H1 (cell line): ENCODE results near the gene OR2M4. TPM values are rescaled to one million over a fixed set of nuclear protein-coding genes. Genes with fewer than 3 reads are reported as not detected.

Source experiments
- CTCF ChIA-PET: fragments of 300-600 bp; sonication (Branson Sonifier 250); formaldehyde crosslinking; loops from one replicate; lab custom pipeline; 2021; ENCODE audit not compliant: partially characterized antibody; lab: Charles Lee
- POLR2A ChIA-PET: fragments of 300-600 bp; sonication (Branson Sonifier 250); formaldehyde crosslinking; loops from one replicate; lab custom pipeline; 2021; ENCODE audit warnings: inconsistent platforms; ENCODE audit not compliant: partially characterized antibody; lab: Charles Lee
- DNase-seq, 2 experiments: peaks; one replicate each; pipeline versions ENCODE4 v3.0.0 to v3.0.0-alpha.2; 2010 to 2022; ENCODE audit warnings: low spot score in 2 of 2, low read depth in 1 of 2, mixed read lengths in 1 of 2
- FAIRE-seq: peaks from 2 replicates; lab custom pipeline; 2011; peaks lifted over from hg19 to GRCh38; lab: Jason Lieb, UNC
- H2AFZ ChIP-seq: 2 replicates; pipeline ENCODE4 v1.8.1; 2012; ENCODE audit warnings: low read length, inconsistent platforms
- H2AK5ac ChIP-seq: 2 replicates; pipeline ENCODE4 v1.6.1; 2013; ENCODE audit warnings: low read depth, low read length
- H2BK120ac ChIP-seq: replicated peaks from 2 replicates; pipeline ENCODE3; 2013; ENCODE audit warnings: low read depth, low read length, inconsistent platforms
- H2BK12ac ChIP-seq: 2 replicates; pipeline ENCODE4 v1.6.1; 2013; ENCODE audit warnings: low read depth, low read length
- H2BK15ac ChIP-seq: 2 replicates; pipeline ENCODE4 v1.6.1; 2013; ENCODE audit warnings: low read length
- H2BK20ac ChIP-seq: 2 replicates; pipeline ENCODE4 v1.6.1; 2013; ENCODE audit warnings: low read length
- H2BK5ac ChIP-seq: 2 replicates; pipeline ENCODE4 v1.6.1; 2013; ENCODE audit warnings: low read depth, low read length
- H3K14ac ChIP-seq: 2 replicates; pipeline ENCODE4 v1.6.1; 2013; ENCODE audit warnings: inconsistent platforms; ENCODE audit not compliant: insufficient read length
- H3K18ac ChIP-seq: 2 replicates; pipeline ENCODE4 v1.6.1; 2013; ENCODE audit warnings: low read length; ENCODE audit errors: extremely low read depth
- H3K23ac ChIP-seq: 2 replicates; pipeline ENCODE4 v1.6.1; 2013; ENCODE audit warnings: inconsistent platforms; ENCODE audit not compliant: insufficient read length
- H3K23me2 ChIP-seq: 2 replicates; pipeline ENCODE4 v1.6.1; 2013; ENCODE audit warnings: low read depth, low read length
- H3K27ac ChIP-seq: 2 replicates; pipeline ENCODE4 v1.6.1; 2011; ENCODE audit warnings: low read depth, low read length, inconsistent platforms
- H3K27me3 ChIP-seq, 4 experiments: replicated peaks in 1 of 4; 1 replicate in 1 of 4; 2 replicates in 3 of 4; pipeline versions ENCODE4 v1.6.1 to v1.8.1; 2011 to 2013; ENCODE audit warnings: low read length in 3 of 4, mild to moderate bottlenecking in 3 of 4, inconsistent platforms in 2 of 4, mixed read lengths in 2 of 4, moderate library complexity in 1 of 4; ENCODE audit not compliant: control insufficient read depth in 3 of 4, insufficient read depth in 3 of 4; ENCODE audit errors: extremely low read depth in 1 of 4
- H3K36me3 ChIP-seq, 4 experiments: 2 replicates each; pipeline versions ENCODE4 v1.6.1 to v1.8.1; 2011 to 2013; ENCODE audit warnings: mild to moderate bottlenecking in 4 of 4, low read length in 3 of 4, moderate library complexity in 2 of 4, control low read depth in 1 of 4, inconsistent platforms in 1 of 4; ENCODE audit not compliant: insufficient read depth in 4 of 4, control insufficient read depth in 2 of 4
- H3K4ac ChIP-seq: replicated peaks from 2 replicates; pipeline ENCODE3; 2013; ENCODE audit warnings: low read length, low read depth, mixed read lengths, inconsistent platforms; ENCODE audit not compliant: insufficient read length
- H3K4me1 ChIP-seq, 4 experiments: replicated peaks in 1 of 4; 1 replicate in 1 of 4; 2 replicates in 3 of 4; pipeline versions ENCODE4 v1.6.1 to v1.8.1; 2011 to 2013; ENCODE audit warnings: low read length in 3 of 4, inconsistent platforms in 2 of 4, mixed read lengths in 1 of 4; ENCODE audit not compliant: insufficient read depth in 4 of 4, control insufficient read depth in 3 of 4
- H3K4me2 ChIP-seq, 2 experiments: 2 replicates each; pipeline versions ENCODE4 v1.6.1 to v1.8.1; 2011 to 2013; ENCODE audit warnings: low read depth in 2 of 2, low read length in 2 of 2, control low read depth in 1 of 2, inconsistent platforms in 1 of 2, mild to moderate bottlenecking in 1 of 2; ENCODE audit not compliant: insufficient read depth in 1 of 2
- H3K4me3 ChIP-seq, 4 experiments: fragments of 200-600, 300-600 bp in 1 of 4; sonication (generic), shearing (Covaris generic), sonication (Bioruptor Twin) in 1 of 4; 2 replicates each; pipeline versions ENCODE4 v1.5.1 to v1.8.1; 2011 to 2016; ENCODE audit warnings: low read length in 4 of 4, low read depth in 3 of 4, control low read depth in 2 of 4, inconsistent platforms in 2 of 4, mild to moderate bottlenecking in 2 of 4, mixed read lengths in 1 of 4, moderate library complexity in 1 of 4; ENCODE audit not compliant: insufficient read depth in 2 of 4; ENCODE audit errors: extremely low read depth in 1 of 4
- H3K56ac ChIP-seq: replicated peaks from 2 replicates; pipeline ENCODE3; 2013; ENCODE audit warnings: low read depth, mild to moderate bottlenecking, mixed read lengths, low read length, inconsistent platforms; ENCODE audit not compliant: insufficient read length
- H3K79me1 ChIP-seq: 2 replicates; pipeline ENCODE4 v1.6.1; 2013; ENCODE audit warnings: low read depth, low read length, control low read depth
- H3K79me2 ChIP-seq, 2 experiments: 2 replicates each; pipeline versions ENCODE4 v1.6.1 to v1.8.1; 2012 to 2013; ENCODE audit warnings: low read length in 2 of 2, mild to moderate bottlenecking in 2 of 2, inconsistent platforms in 1 of 2; ENCODE audit not compliant: insufficient read depth in 2 of 2, control insufficient read depth in 1 of 2
- H3K9ac ChIP-seq, 4 experiments: replicated peaks in 1 of 4; 1 replicate in 1 of 4; 2 replicates in 3 of 4; pipeline versions ENCODE4 v1.6.1 to v1.8.1; 2011 to 2013; ENCODE audit warnings: low read depth in 3 of 4, low read length in 3 of 4, control low read depth in 2 of 4, mild to moderate bottlenecking in 2 of 4, moderate library complexity in 2 of 4, inconsistent platforms in 1 of 4; ENCODE audit errors: extremely low read depth in 1 of 4
- H3K9me3 ChIP-seq, 2 experiments: 2 replicates each; pipeline versions ENCODE4 v1.6.1 to v1.8.1; 2012 to 2013; ENCODE audit warnings: mild to moderate bottlenecking in 2 of 2, moderate library complexity in 2 of 2, control low read depth in 1 of 2, inconsistent platforms in 1 of 2, low read depth in 1 of 2, low read length in 1 of 2, mixed read lengths in 1 of 2; ENCODE audit not compliant: insufficient read depth in 2 of 2
- H4K20me1 ChIP-seq, 2 experiments: replicated peaks in 1 of 2; 2 replicates each; pipeline versions ENCODE3 to v1.8.1; 2011 to 2013; ENCODE audit warnings: inconsistent platforms in 2 of 2, low read length in 2 of 2, mild to moderate bottlenecking in 1 of 2; ENCODE audit not compliant: insufficient read depth in 2 of 2, control insufficient read depth in 1 of 2
- H4K5ac ChIP-seq: 2 replicates; pipeline ENCODE4 v1.6.1; 2013; ENCODE audit warnings: low read length, low read depth, mixed read lengths, inconsistent platforms; ENCODE audit not compliant: insufficient read length
- H4K8ac ChIP-seq: 2 replicates; pipeline ENCODE4 v1.8.0; 2013; ENCODE audit warnings: mild to moderate bottlenecking, moderate library complexity, low read length, inconsistent platforms; ENCODE audit not compliant: insufficient read depth; ENCODE audit errors: extremely low read depth
- H4K91ac ChIP-seq: replicated peaks from 2 replicates; pipeline ENCODE3; 2013; ENCODE audit warnings: low read length, mixed read lengths, inconsistent platforms; ENCODE audit not compliant: insufficient read length
- WGBS, 2 experiments: shearing (Covaris generic) in 1 of 2; methylation state at CpG; one replicate each; pipeline versions ENCODE4 v1.1.6 to v1.1.7; 2013 to 2015; ENCODE audit warnings: low lambda C conversion rate in 2 of 2, mixed read lengths in 2 of 2, inconsistent platforms in 1 of 2, low coverage in 1 of 2, missing lambda C conversion rate in 1 of 2; ENCODE audit not compliant: insufficient replicate concordance in 2 of 2, insufficient coverage in 1 of 2, insufficient read length in 1 of 2; ENCODE audit errors: extremely low coverage in 1 of 2, missing lambda C conversion rate in 1 of 2; 5-methylcytosine and 5-hydroxymethylcytosine counted together
- polyA plus RNA-seq, 7 experiments: library from polyadenylated mRNA; depleted of rRNA in 3 of 7; stranded (reverse) in 5 of 7; unstranded in 2 of 7; fragments of >200 nt in 5 of 7; fragments of 200-250 nt in 2 of 7; gene quantifications; 1 replicate in 5 of 7; 2 replicates in 1 of 7; 4 replicates in 1 of 7; pipeline versions ENCODE4 v1.2.1 to v1.2.3, GENCODE V29; 2011 to 2013; ENCODE audit warnings: missing spikeins in 2 of 7, mixed read lengths in 2 of 7
- total RNA-seq: library from RNA; stranded (reverse); fragmentation: NEBNext Ultra II Directional; extraction: Animal tissue kit (Norgen Biotek cat#: 25700); gene quantifications from 2 replicates; pipeline ENCODE4 v1.2.1, GENCODE V29; 2021
- TF ChIP-seq, protein P1 (sequence below), 3 experiments: IDR thresholded peaks; 1 replicate in 2 of 3; 2 replicates in 1 of 3; pipeline versions ENCODE4 v1.5.1 to v1.6.1; 2011; ENCODE audit warnings: low read length in 3 of 3, mild to moderate bottlenecking in 3 of 3, inconsistent platforms in 2 of 3, low read depth in 1 of 3, moderate library complexity in 1 of 3; ENCODE audit not compliant: insufficient read depth in 1 of 3; ENCODE audit errors: control extremely low read depth in 1 of 3

Gene OR2M4
- total and polyA plus RNA-seq, 2 of the 8 experiments (the other 6 are each of a cell fraction or from before 2014, with no cell fraction given): not detected

DNA sequence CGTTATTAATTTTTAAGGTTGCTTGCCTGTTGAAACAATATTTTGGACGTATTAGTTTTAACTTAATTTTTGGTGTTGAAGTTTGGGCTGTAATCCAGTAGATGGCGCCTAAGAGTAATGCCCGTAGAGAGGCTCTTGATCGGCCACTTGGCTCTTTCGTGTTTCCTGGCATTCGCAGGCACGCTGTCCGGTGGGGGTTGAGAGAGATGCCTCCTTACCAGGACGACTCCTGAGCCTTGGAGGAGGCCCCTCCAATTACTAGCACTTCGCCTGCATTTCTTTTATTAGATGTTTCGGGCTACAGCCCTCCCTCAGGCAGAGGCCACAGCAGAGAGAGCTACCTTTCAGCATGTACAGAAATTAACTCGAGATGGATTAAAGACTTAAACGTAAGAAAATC is 12.0 kb downstream of the OR2M4 start:
- Histone ChIP-seq H3K36me3 (no peaks in the 10 kb centered on the region), H4K5ac (no peak overlapping the region), H4K8ac (no peak overlapping the region), H4K91ac (no peak overlapping the region), H3K18ac (no peak overlapping the region), H2BK12ac (no peak overlapping the region), H3K23ac (no peak overlapping the region), H2AFZ (no peak overlapping the region), H3K4ac (no peak overlapping the region), H2BK120ac (no peak overlapping the region), H3K79me2 (no peaks in the 10 kb centered on the region), H3K9ac (no peak overlapping the region), H3K79me1 (no peaks in the 10 kb centered on the region), H2AK5ac (no peak overlapping the region), H4K20me1 (no peaks in the 10 kb centered on the region), H2BK15ac (no peak overlapping the region), H3K4me3 (no peak overlapping the region), H3K56ac (no peak overlapping the region), H3K4me1 (no peaks in the 10 kb centered on the region), H2BK5ac (no peak overlapping the region), H3K23me2 (no peaks in the 10 kb centered on the region), H3K27ac (no peak overlapping the region), H3K14ac (no peak overlapping the region), H2BK20ac (no peak overlapping the region), H3K4me2 (no peak overlapping the region), H3K27me3 (no peaks in the 10 kb centered on the region), H3K9me3 (peaks cover 47 to 57% of the 10 kb centered on the region in 2 experiments)
- FAIRE-seq: no peak
- CTCF ChIA-PET: interaction anchor here (0.6 to 1.4 kb wide), 5 partner anchors 9 to 156 kb away, joined by 3 to 4 read pairs (median 3); no protein-coding TSS in a partner anchor
- POLR2A ChIA-PET: no interaction called here
- peak in 1 of 2 experiments; percentile 42 for DNase-seq
- 54% methylated on average over 14 of the region's 14 CpGs; no CpG with 5 or more reads in 1 of the 2 experiments for WGBS, 2 experiments
- TF ChIP-seq, protein P1, sequence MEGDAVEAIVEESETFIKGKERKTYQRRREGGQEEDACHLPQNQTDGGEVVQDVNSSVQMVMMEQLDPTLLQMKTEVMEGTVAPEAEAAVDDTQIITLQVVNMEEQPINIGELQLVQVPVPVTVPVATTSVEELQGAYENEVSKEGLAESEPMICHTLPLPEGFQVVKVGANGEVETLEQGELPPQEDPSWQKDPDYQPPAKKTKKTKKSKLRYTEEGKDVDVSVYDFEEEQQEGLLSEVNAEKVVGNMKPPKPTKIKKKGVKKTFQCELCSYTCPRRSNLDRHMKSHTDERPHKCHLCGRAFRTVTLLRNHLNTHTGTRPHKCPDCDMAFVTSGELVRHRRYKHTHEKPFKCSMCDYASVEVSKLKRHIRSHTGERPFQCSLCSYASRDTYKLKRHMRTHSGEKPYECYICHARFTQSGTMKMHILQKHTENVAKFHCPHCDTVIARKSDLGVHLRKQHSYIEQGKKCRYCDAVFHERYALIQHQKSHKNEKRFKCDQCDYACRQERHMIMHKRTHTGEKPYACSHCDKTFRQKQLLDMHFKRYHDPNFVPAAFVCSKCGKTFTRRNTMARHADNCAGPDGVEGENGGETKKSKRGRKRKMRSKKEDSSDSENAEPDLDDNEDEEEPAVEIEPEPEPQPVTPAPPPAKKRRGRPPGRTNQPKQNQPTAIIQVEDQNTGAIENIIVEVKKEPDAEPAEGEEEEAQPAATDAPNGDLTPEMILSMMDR (IDR thresholded peaks at IDR 0.05; ENCODE audit: control extremely low read depth in 1 of 3, insufficient read depth in 1 of 3, low read depth in 1 of 3, low read length in 3 of 3): peak in 2 of 3 experiments; percentile 43 to 46; a peak in 2 of 4 replicates
